Nephron (organoid): Measurements from ENCODE around the gene KAZN.

Experiments
- H3K27ac Mint-ChIP-seq, 3 experiments: 2 replicates each; pipeline ENCODE4 v1.8.0; 2020; ENCODE audit warnings: mixed read lengths in 3 of 3, mild to moderate bottlenecking in 2 of 3, moderate library complexity in 1 of 3
- H3K27me3 Mint-ChIP-seq: 2 replicates; pipeline ENCODE4 v1.8.0; 2021; ENCODE audit warnings: low read depth, mild to moderate bottlenecking, moderate library complexity, mixed read lengths
- H3K36me3 Mint-ChIP-seq: 2 replicates; pipeline ENCODE4 v1.8.0; 2020; ENCODE audit warnings: low read depth, mixed read lengths
- H3K4me1 Mint-ChIP-seq: 2 replicates; pipeline ENCODE4 v1.8.0; 2020; ENCODE audit warnings: mixed read lengths
- H3K4me3 Mint-ChIP-seq, 3 experiments: 2 replicates each; pipeline ENCODE4 v1.8.0; 2020; ENCODE audit warnings: mild to moderate bottlenecking in 3 of 3, mixed read lengths in 3 of 3, moderate library complexity in 2 of 3
- H3K9me3 Mint-ChIP-seq: 2 replicates; pipeline ENCODE4 v1.8.0; 2020; ENCODE audit warnings: mixed read lengths
- TF ChIP-seq, protein P1 (sequence below), 3 experiments: fragments of 200-600 bp; sonication (generic); IDR thresholded peaks; one replicate each; pipeline ENCODE4 v1.5.0; 2021; ENCODE audit warnings: antibody characterized with exemption in 3 of 3; ENCODE audit not compliant: unreplicated experiment in 3 of 3

KAZN gene

DNA sequence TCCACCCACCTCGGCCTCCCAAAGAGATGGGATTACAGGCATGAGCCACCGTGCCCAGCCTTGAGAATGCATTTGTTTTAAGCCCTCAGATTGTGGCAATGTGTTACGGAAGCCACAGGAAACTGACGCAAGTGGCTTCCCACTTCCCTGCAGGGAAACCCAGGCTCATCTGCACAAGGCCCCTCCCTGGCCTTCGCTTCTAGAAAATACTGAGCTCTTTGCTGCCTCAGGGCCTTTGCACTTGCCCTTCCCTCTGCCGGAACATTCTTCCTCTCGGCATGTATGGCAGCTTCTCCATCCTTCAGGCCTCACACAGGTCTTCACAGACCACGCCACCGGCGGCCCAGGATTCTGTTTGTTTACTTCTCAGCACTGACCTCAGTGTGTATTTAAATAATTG lies 418.0 kb downstream of the KAZN start:
- no peaks in the 10 kb centered on the region for H3K36me3 Mint-ChIP-seq

DNA sequence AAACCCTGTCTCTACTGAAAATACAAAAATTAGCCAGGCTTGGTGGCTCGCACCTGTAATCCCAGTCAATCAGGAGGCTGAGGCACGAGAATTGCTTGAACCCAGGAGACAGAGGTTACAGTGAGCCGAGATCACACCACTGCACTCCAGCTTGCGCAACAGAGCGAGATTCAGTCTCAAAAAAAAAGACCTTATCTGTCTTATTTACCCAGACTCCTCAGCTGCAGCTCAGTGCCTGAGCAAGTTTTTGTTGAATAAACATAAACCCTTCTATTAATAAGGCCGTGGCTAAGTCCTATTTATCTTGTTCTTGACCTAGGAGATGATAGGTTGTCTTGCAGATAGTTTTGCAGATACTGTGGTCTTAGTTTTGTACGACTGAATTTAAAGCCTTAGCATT lies 418.6 kb downstream of the KAZN start:
- H3K27ac Mint-ChIP-seq = no peak overlapping the region
- TF ChIP-seq, protein P1, sequence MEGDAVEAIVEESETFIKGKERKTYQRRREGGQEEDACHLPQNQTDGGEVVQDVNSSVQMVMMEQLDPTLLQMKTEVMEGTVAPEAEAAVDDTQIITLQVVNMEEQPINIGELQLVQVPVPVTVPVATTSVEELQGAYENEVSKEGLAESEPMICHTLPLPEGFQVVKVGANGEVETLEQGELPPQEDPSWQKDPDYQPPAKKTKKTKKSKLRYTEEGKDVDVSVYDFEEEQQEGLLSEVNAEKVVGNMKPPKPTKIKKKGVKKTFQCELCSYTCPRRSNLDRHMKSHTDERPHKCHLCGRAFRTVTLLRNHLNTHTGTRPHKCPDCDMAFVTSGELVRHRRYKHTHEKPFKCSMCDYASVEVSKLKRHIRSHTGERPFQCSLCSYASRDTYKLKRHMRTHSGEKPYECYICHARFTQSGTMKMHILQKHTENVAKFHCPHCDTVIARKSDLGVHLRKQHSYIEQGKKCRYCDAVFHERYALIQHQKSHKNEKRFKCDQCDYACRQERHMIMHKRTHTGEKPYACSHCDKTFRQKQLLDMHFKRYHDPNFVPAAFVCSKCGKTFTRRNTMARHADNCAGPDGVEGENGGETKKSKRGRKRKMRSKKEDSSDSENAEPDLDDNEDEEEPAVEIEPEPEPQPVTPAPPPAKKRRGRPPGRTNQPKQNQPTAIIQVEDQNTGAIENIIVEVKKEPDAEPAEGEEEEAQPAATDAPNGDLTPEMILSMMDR (IDR thresholded peaks at IDR 0.05; ENCODE audit: unreplicated experiment in 3 of 3) = no peak
- peaks cover 9% of the 10 kb centered on the region for H3K4me1 Mint-ChIP-seq
- H3K4me3 Mint-ChIP-seq = no peak overlapping the region
- no peaks in the 10 kb centered on the region for H3K36me3 Mint-ChIP-seq
- peaks cover 4% of the 10 kb centered on the region for H3K27me3 Mint-ChIP-seq
- no peaks in the 10 kb centered on the region for H3K9me3 Mint-ChIP-seq

More for the DNA sequence above, 418.0 kb downstream of the KAZN start:
- TF ChIP-seq, protein P1 (IDR thresholded peaks at IDR 0.05; ENCODE audit: unreplicated experiment in 3 of 3) = no peak
- Mint-ChIP-seq H3K4me3 (no peak overlapping the region), H3K27me3 (peaks cover 4% of the 10 kb centered on the region), H3K27ac (no peak overlapping the region), H3K9me3 (no peaks in the 10 kb centered on the region), H3K4me1 (peaks cover 8% of the 10 kb centered on the region)

DNA sequence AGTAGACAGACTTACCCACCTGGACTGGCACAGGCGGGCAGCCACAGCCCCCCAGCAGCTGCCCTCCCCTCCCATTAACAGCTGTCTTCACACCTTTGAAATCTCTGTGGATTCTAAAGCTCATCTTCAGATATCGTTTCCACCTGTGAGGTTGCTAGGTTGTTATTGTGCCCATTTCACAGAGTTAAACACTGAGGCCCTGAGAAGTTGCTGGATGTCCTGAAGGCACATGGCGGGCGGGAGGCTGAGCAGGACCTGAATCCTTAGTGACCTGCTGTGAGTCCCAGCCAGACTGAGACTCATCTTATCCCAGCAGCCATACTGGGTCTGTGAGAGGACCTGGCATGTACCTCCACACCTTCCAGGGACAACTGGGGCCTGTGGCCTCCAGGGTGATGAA lies 420.3 kb downstream of the KAZN start:
- Mint-ChIP-seq H3K4me3 (no peak overlapping the region), H3K27ac (no peak overlapping the region), H3K27me3 (peaks cover 4% of the 10 kb centered on the region), H3K9me3 (no peaks in the 10 kb centered on the region), H3K36me3 (no peaks in the 10 kb centered on the region), H3K4me1 (peaks cover 9% of the 10 kb centered on the region)
- TF ChIP-seq, protein P1 (IDR thresholded peaks at IDR 0.05; ENCODE audit: unreplicated experiment in 3 of 3) = no peak

DNA sequence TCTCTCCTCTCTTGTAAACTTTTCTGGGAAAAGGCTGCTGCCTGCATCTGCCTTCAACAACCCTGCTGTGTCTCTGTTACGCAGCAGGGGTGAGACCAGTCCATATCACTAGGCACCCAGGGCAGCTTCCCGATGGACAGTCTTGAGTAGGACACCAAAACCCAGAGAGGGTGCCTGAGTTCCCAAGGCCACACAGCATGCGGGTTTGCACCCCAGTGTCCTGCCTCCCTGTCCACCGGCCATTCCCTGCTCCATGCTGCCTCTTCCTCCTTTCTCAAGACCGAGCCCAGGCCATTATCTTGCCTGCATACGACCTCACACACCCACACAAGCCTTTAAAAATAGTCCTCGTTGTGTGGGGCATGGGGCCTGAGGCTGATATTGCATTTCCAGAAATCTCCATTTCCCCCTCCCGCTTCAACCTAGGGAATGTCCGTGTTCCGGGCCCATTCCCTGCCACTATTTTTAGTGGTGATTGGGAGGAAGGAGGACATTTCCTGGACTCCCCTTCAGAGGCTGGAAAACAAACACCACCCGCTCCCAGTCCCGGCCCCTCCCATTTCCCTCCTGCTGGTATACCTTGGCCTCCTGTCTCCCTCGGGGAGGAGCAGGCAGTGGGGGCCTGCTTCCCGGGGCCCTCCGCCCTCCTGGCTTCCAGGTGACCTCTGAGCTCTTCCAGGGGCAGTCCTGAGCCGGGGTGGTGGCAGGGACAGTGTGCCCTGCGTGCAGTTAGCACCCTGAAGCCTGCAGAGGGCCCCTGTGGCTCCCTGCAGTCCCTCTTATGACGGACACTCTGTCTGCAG lies 422.7 kb downstream of the KAZN start:
- Mint-ChIP-seq H3K4me3 (no peak overlapping the region), H3K27me3 (peaks cover 7% of the 10 kb centered on the region), H3K27ac (peak overlapping the region in 1 of 3 experiments; percentile 73), H3K36me3 (no peaks in the 10 kb centered on the region), H3K9me3 (no peaks in the 10 kb centered on the region), H3K4me1 (peaks cover 21% of the 10 kb centered on the region)
- TF ChIP-seq, protein P1 (IDR thresholded peaks at IDR 0.05; ENCODE audit: unreplicated experiment in 3 of 3) = no peak

DNA sequence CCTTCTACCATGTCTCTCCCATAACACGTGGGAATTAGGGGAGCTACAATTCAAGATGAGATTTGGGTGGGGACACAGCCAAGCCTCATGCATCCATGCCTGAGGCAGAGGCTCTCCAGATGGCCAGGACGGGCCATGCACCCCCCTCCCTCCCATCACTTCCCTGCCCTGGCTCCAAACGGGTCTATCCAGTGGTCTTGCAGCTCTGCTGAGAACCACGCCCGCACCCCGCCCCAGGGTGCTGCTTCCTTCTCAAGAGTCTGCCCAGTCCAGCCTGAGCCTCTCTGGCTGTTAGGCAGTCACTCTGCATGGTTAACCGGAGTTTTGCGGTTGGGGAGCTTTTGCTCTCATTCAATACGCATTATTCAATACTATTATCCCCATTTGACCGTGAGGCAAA lies 423.6 kb downstream of the KAZN start:
- Mint-ChIP-seq H3K27me3 (peaks cover 7% of the 10 kb centered on the region), H3K4me1 (peaks cover 28% of the 10 kb centered on the region), H3K9me3 (no peaks in the 10 kb centered on the region), H3K27ac (peak overlapping the region in 2 of 3 experiments; percentile 29 to 73), H3K4me3 (no peak overlapping the region), H3K36me3 (no peaks in the 10 kb centered on the region)
- TF ChIP-seq, protein P1 (IDR thresholded peaks at IDR 0.05; ENCODE audit: unreplicated experiment in 3 of 3) = no peak

DNA sequence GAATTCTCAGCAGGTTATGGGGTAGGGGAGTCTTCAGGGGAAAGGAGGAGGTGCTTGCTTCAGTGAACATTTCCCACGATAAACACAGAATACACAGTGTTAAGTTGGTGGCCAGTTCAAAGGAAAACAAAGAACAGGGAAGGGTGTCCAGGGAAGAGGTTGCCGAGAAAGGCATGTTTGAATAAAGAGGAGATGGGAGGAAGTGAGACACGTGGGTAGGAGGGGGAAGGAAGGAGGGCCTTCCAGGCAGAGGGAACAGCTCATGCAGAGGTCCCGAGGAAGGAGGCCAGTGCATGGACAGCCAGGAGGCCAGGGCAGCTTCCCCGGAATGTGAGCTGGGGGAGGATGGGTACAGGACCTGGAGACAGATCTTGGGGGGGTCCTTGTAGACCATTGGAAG lies 424.7 kb downstream of the KAZN start:
- H3K4me1 Mint-ChIP-seq = peaks cover 36% of the 10 kb centered on the region
- no peak overlapping the region for H3K4me3 Mint-ChIP-seq
- peaks cover 7% of the 10 kb centered on the region for H3K27me3 Mint-ChIP-seq
- H3K9me3 Mint-ChIP-seq = no peaks in the 10 kb centered on the region
- no peaks in the 10 kb centered on the region for H3K36me3 Mint-ChIP-seq
- peak overlapping the region; percentile 1 to 60 (median 14) for H3K27ac Mint-ChIP-seq
- TF ChIP-seq, protein P1 (IDR thresholded peaks at IDR 0.05; ENCODE audit: unreplicated experiment in 3 of 3) = no peak
